ENCODE data around the gene CCNK.

The CCNK gene

GRCh38 chr14:99544991-99545390 lies 63.8 kb downstream of the CCNK start:
- Histone ChIP-seq H4K20me1 (ENCODE audit: insufficient read depth, low read length) (no peaks in the 10 kb centered on the region), H3K27me3 (ENCODE audit: low read depth, low read length) (peaks cover 13% of the 10 kb centered on the region), H3K27ac (ENCODE audit: low read length) (no peak overlapping the region), H3K4me3 (ENCODE audit: low read length) (no peak overlapping the region), H3K9ac (ENCODE audit: low read length) (no peak overlapping the region), H3K4me2 (ENCODE audit: low read length) (no peak overlapping the region), H3K36me3 (replicated peaks; ENCODE audit: low read depth, low read length) (no peaks in the 10 kb centered on the region), H3K9me3 (ENCODE audit: insufficient read depth, low read length) (no peaks in the 10 kb centered on the region), H2AFZ (ENCODE audit: low read depth, low read length) (no peak overlapping the region), H3K79me2 (ENCODE audit: low read length) (no peaks in the 10 kb centered on the region), H3K4me1 (ENCODE audit: low read length) (peaks cover 12% of the 10 kb centered on the region; the same call in 1 of the 2 replicates)
- TF ChIP-seq CTCF (IDR thresholded peaks at IDR 0.05; ENCODE audit: low read depth, low read length) = no peak
- TF ChIP-seq EZH2phosphoT487 (IDR thresholded peaks at IDR 0.05; ENCODE audit: low read depth) = no peak

- Histone ChIP-seq H3K4me2 (ENCODE audit: low read length) (no peak overlapping the region), H3K4me3 (ENCODE audit: low read length) (no peak overlapping the region), H3K9me3 (ENCODE audit: insufficient read depth, low read length) (no peaks in the 10 kb centered on the region), H3K27me3 (ENCODE audit: low read depth, low read length) (peaks cover 13% of the 10 kb centered on the region), H3K9ac (ENCODE audit: low read length) (no peak overlapping the region), H3K4me1 (ENCODE audit: low read length) (peaks cover 12% of the 10 kb centered on the region; the same call in 1 of the 2 replicates), H3K79me2 (ENCODE audit: low read length) (no peaks in the 10 kb centered on the region), H4K20me1 (ENCODE audit: insufficient read depth, low read length) (no peaks in the 10 kb centered on the region), H3K27ac (ENCODE audit: low read length) (no peak overlapping the region), H2AFZ (ENCODE audit: low read depth, low read length) (no peak overlapping the region), H3K36me3 (replicated peaks; ENCODE audit: low read depth, low read length) (no peaks in the 10 kb centered on the region)
- TF ChIP-seq CTCF (IDR thresholded peaks at IDR 0.05; ENCODE audit: low read depth, low read length) (no peak), EZH2phosphoT487 (IDR thresholded peaks at IDR 0.05; ENCODE audit: low read depth) (no peak)
Observed at GRCh38 chr14:99545586-99545985, 64.4 kb downstream of the CCNK start.

- Histone ChIP-seq H4K20me1 (ENCODE audit: insufficient read depth, low read length) (no peaks in the 10 kb centered on the region), H3K27me3 (ENCODE audit: low read depth, low read length) (peaks cover 13% of the 10 kb centered on the region), H2AFZ (ENCODE audit: low read depth, low read length) (no peak overlapping the region), H3K4me3 (ENCODE audit: low read length) (no peak overlapping the region), H3K79me2 (ENCODE audit: low read length) (no peaks in the 10 kb centered on the region), H3K4me2 (ENCODE audit: low read length) (no peak overlapping the region), H3K36me3 (replicated peaks; ENCODE audit: low read depth, low read length) (no peaks in the 10 kb centered on the region), H3K9me3 (ENCODE audit: insufficient read depth, low read length) (no peaks in the 10 kb centered on the region), H3K27ac (ENCODE audit: low read length) (no peak overlapping the region), H3K4me1 (ENCODE audit: low read length) (peaks cover 8% of the 10 kb centered on the region; the same call in 1 of the 2 replicates), H3K9ac (ENCODE audit: low read length) (no peak overlapping the region)
- no peak for TF ChIP-seq CTCF (IDR thresholded peaks at IDR 0.05; ENCODE audit: low read depth, low read length)
- TF ChIP-seq EZH2phosphoT487 (IDR thresholded peaks at IDR 0.05; ENCODE audit: low read depth) = no peak
Observed at GRCh38 chr14:99546234-99546879, 65.1 kb downstream of the CCNK start.

- Histone ChIP-seq H3K9ac (ENCODE audit: low read length) (no peak overlapping the region), H3K9me3 (ENCODE audit: insufficient read depth, low read length) (no peaks in the 10 kb centered on the region), H3K4me3 (ENCODE audit: low read length) (no peak overlapping the region), H3K27me3 (ENCODE audit: low read depth, low read length) (peaks cover 13% of the 10 kb centered on the region), H3K4me1 (ENCODE audit: low read length) (peaks cover 5% of the 10 kb centered on the region; the same call in 1 of the 2 replicates), H2AFZ (ENCODE audit: low read depth, low read length) (no peak overlapping the region), H3K36me3 (replicated peaks; ENCODE audit: low read depth, low read length) (no peaks in the 10 kb centered on the region), H3K27ac (ENCODE audit: low read length) (no peak overlapping the region), H4K20me1 (ENCODE audit: insufficient read depth, low read length) (no peaks in the 10 kb centered on the region), H3K79me2 (ENCODE audit: low read length) (no peaks in the 10 kb centered on the region), H3K4me2 (ENCODE audit: low read length) (no peak overlapping the region)
- TF ChIP-seq EZH2phosphoT487 (IDR thresholded peaks at IDR 0.05; ENCODE audit: low read depth) (no peak), CTCF (IDR thresholded peaks at IDR 0.05; ENCODE audit: low read depth, low read length) (no peak)
Observed at GRCh38 chr14:99548255-99548654, 67.0 kb downstream of the CCNK start.

Measured in OCI-LY3 (cell line).